Fibroblast of mammary gland (primary cell): ENCODE measurements around the gene DNER.

Experiments used
- DNase-seq: peaks from one replicate; pipeline ENCODE4 v3.0.0-alpha.2; 2010; ENCODE audit warnings: low read depth
- H3K4me3 ChIP-seq: 2 replicates; pipeline ENCODE4 v1.5.1; 2011; ENCODE audit warnings: low read depth, mild to moderate bottlenecking, low read length, moderate library complexity; ENCODE audit not compliant: control insufficient read depth
- CTCF ChIP-seq: conservative IDR thresholded peaks from 2 replicates; pipeline ENCODE4 v1.5.1; 2011; ENCODE audit warnings: low read depth, low read length, inconsistent platforms; ENCODE audit not compliant: control insufficient read depth, insufficient read depth

DNER gene

GRCh38 chr2:229408356-229408755 is 306.0 kb downstream of the DNER start:
- no peak overlapping the region for H3K4me3 ChIP-seq
- peak; percentile 98 for DNase-seq
- no peak for TF ChIP-seq CTCF

GRCh38 chr2:229407170-229407569 is 307.2 kb downstream of the DNER start:
- TF ChIP-seq CTCF = no peak
- DNase-seq = peak; percentile 100

GRCh38 chr2:229405796-229406195 is 308.6 kb downstream of the DNER start:
- TF ChIP-seq CTCF = no peak
- no peak overlapping the region for H3K4me3 ChIP-seq
- no peak for DNase-seq

More at GRCh38 chr2:229407170-229407569, 307.2 kb downstream of the DNER start:
- H3K4me3 ChIP-seq = no peak overlapping the region

GRCh38 chr2:229403296-229403695 is 311.1 kb downstream of the DNER start:
- DNase-seq = no peak
- TF ChIP-seq CTCF = no peak
- H3K4me3 ChIP-seq = no peak overlapping the region

GRCh38 chr2:229401171-229401865 is 313.0 kb downstream of the DNER start:
- peak; percentile 42 for DNase-seq
- no peak overlapping the region for H3K4me3 ChIP-seq
- no peak for TF ChIP-seq CTCF

GRCh38 chr2:229393926-229394325 is 320.4 kb downstream of the DNER start:
- no peak for DNase-seq
- no peak overlapping the region for H3K4me3 ChIP-seq
- no peak for TF ChIP-seq CTCF
